Breast epithelium (tissue), 4 donors: Measurements from ENCODE around the gene APOE. TPM values are rescaled to one million over a fixed set of nuclear protein-coding genes. Genes with fewer than 3 reads are reported as not detected.
A peak's percentile ranks its signal among the peaks of the same experiment; 100 is the strongest.
"Not testable (repeated sequence)": the region's sequence is repeated elsewhere in the genome, so short reads cannot be mapped to it uniquely, and the experiment has no call there.

ENCODE experiments used
- DNase-seq, 2 donors: peaks; one replicate each; pipeline ENCODE4 v3.0.0-alpha.2; 2019; ENCODE audit warnings: low spot score in 2 of 2
- H3K27ac ChIP-seq, 2 donors: fragments of 200-600 bp; sonication (generic) in 1 of 2; one replicate each; pipeline ENCODE4 v1.5.1; 2016 to 2019; ENCODE audit warnings: mild to moderate bottlenecking in 1 of 2
- H3K27me3 ChIP-seq, 2 donors: fragments of 200-600 bp; sonication (generic) in 1 of 2; one replicate each; pipeline versions ENCODE4 v1.5.1 to v1.6.0; 2017 to 2019; ENCODE audit warnings: control low read depth in 1 of 2, mild to moderate bottlenecking in 1 of 2
- H3K36me3 ChIP-seq: fragments of 200-600 bp; one replicate; pipeline ENCODE4 v1.5.1; 2019
- H3K4me1 ChIP-seq, 2 donors: fragments of 200-600 bp; sonication (generic); one replicate each; pipeline ENCODE4 v1.5.1; 2016 to 2019; ENCODE audit warnings: control low read depth in 1 of 2
- H3K4me3 ChIP-seq, 3 donors: fragments of 200-600 bp; sonication (generic); 1 replicate in 2 of 3; 2 replicates in 1 of 3; pipeline ENCODE4 v1.5.1; 2016 to 2019; ENCODE audit warnings: mild to moderate bottlenecking in 3 of 3, moderate library complexity in 2 of 3
- H3K9me3 ChIP-seq, 2 donors: fragments of 200-600 bp; sonication (generic) in 1 of 2; one replicate each; pipeline ENCODE4 v1.5.1; 2016 to 2019; ENCODE audit warnings: control low read depth in 1 of 2
- CTCF ChIP-seq, 3 donors: fragments of 450-650 bp; IDR thresholded peaks; one replicate each; pipeline ENCODE4 v1.5.1; 2016 to 2017; ENCODE audit warnings: antibody characterized with exemption in 3 of 3, mild to moderate bottlenecking in 3 of 3, moderate library complexity in 3 of 3
- POLR2A ChIP-seq: fragments of 450-650 bp; IDR thresholded peaks from one replicate; pipeline ENCODE4 v1.6.1; 2016; ENCODE audit warnings: antibody characterized with exemption, mild to moderate bottlenecking, moderate library complexity
- POLR2AphosphoS5 ChIP-seq, 3 donors: sonication (generic); formaldehyde crosslinking; IDR thresholded peaks; one replicate each; pipeline ENCODE4 v1.6.1; 2017; ENCODE audit warnings: antibody characterized with exemption in 3 of 3
- intact Hi-C: fragments of 100-400 bp; cut with DNase I; formaldehyde crosslinking; loops from one replicate; pipeline ENCODE4 v1.15.1; 2023; ENCODE audit warnings: low total_unique reads
- total RNA-seq, 3 donors: library from RNA; depleted of rRNA; stranded (reverse); fragments of >200 nt; gene quantifications; one replicate each; pipeline ENCODE4 v1.1.0, GENCODE V29; 2016

The APOE gene
- total RNA-seq, 3 donors from 2014 or later, result 439 to 1,162 (median 1,092) TPM

- intact Hi-C loops, result no loop called here
- Histone ChIP-seq H3K36me3 (no peaks in the 10 kb centered on the region), H3K27me3 (no peaks in the 10 kb centered on the region), H3K27ac (peak overlapping the region in 1 of 2 donors; percentile 85), H3K4me3 (no peak overlapping the region), H3K9me3 (no peaks in the 10 kb centered on the region), H3K4me1 (peaks cover 0 to 7% of the 10 kb centered on the region in 2 donors)
- DNase-seq, result peak in 1 of 2 donors; percentile 36
- TF ChIP-seq POLR2A, result no peak
- no peak for TF ChIP-seq CTCF (IDR thresholded peaks at IDR 0.05)
- TF ChIP-seq POLR2AphosphoS5 (IDR thresholded peaks at IDR 0.05), result no peak
Measured at GRCh38 chr19:44912854-44913253, 7.3 kb downstream of the APOE start.

- H3K36me3 ChIP-seq, DNase-seq, H3K27me3 ChIP-seq, intact Hi-C loops, H3K4me1 ChIP-seq, H3K9me3 ChIP-seq: not testable (repeated sequence)
- H3K4me3 ChIP-seq, result peak overlapping the region in 2 of 3 donors; percentile 56 to 68
- H3K27ac ChIP-seq, result peak overlapping the region; percentile 74 to 85
Measured at GRCh38 chr19:44913512-44914432, 8.2 kb downstream of the APOE start.

- H3K9me3 ChIP-seq, H3K36me3 ChIP-seq, H3K4me1 ChIP-seq, intact Hi-C loops, H3K27me3 ChIP-seq: not testable (repeated sequence)
- H3K4me3 ChIP-seq, result peak within 1 kb of the TSS; percentile 43 to 68 (median 56)
- DNase-seq, result peak; percentile 84 to 86
- H3K27ac ChIP-seq, result peak within 1 kb of the TSS; percentile 74 to 85
Measured at GRCh38 chr19:44914433-44915206, 9.0 kb downstream of the APOE start, which contains the start of gene APOC1. Gene APOC1 (plus strand): TSS chr19:44914608. CDS start chr19:44914892, 284 bp downstream.

GRCh38 chr19:44924243-44924725 is 18.7 kb downstream of the APOE start:
- TF ChIP-seq POLR2AphosphoS5 (IDR thresholded peaks at IDR 0.05) (no peak), POLR2A (no peak), CTCF (IDR thresholded peaks at IDR 0.05) (no peak)
- intact Hi-C loops, result no loop called here
- Histone ChIP-seq H3K9me3 (no peaks in the 10 kb centered on the region), H3K27ac (peak overlapping the region in 1 of 2 donors; percentile 87), H3K36me3 (no peaks in the 10 kb centered on the region), H3K4me1 (no peaks in the 10 kb centered on the region), H3K27me3 (no peaks in the 10 kb centered on the region), H3K4me3 (no peak overlapping the region)
- DNase-seq, result no peak

GRCh38 chr19:44925114-44925891 is 19.7 kb downstream of the APOE start:
- Histone ChIP-seq H3K27ac (peak overlapping the region; percentile 55 to 87), H3K27me3 (no peaks in the 10 kb centered on the region), H3K4me3 (no peak overlapping the region), H3K9me3 (no peaks in the 10 kb centered on the region), H3K4me1 (no peaks in the 10 kb centered on the region), H3K36me3 (no peaks in the 10 kb centered on the region)
- TF ChIP-seq POLR2AphosphoS5 (IDR thresholded peaks at IDR 0.05) (peak in 2 of 3 donors; percentile 64 to 93), POLR2A (no peak)
- intact Hi-C loops, result no loop called here
- peak in 1 of 2 donors; percentile 75 for DNase-seq

GRCh38 chr19:44926245-44927077 is 20.9 kb downstream of the APOE start:
- peak overlapping the region in 1 of 2 donors; percentile 87 for H3K27ac ChIP-seq
- H3K27me3 ChIP-seq, DNase-seq, intact Hi-C loops, H3K36me3 ChIP-seq, H3K9me3 ChIP-seq, H3K4me1 ChIP-seq: not testable (repeated sequence)
- H3K4me3 ChIP-seq, result peak overlapping the region in 1 of 3 donors; percentile 58
